HG03520 (cell line): Measurements from ENCODE around the gene MAP7D1.
"Not testable (repeated sequence)": the region's sequence is repeated elsewhere in the genome, so short reads cannot be mapped to it uniquely, and the experiment has no call there.

Source experiments
- ATAC-seq: cut with Tn5 transposase; IDR thresholded peaks from one replicate; pipeline ENCODE4 v1.9.1; 2021; ENCODE audit warnings: mild to moderate bottlenecking, moderate library complexity; ENCODE audit not compliant: unreplicated experiment

The MAP7D1 gene

GRCh38 chr1:36151134-36151844 is 4.7 kb upstream of the MAP7D1 start:
- ATAC-seq: no peak

GRCh38 chr1:36151845-36152203 is 4.1 kb upstream of the MAP7D1 start:
- no peak for ATAC-seq

- no peak for ATAC-seq
These were observed 2.5 kb upstream of the MAP7D1 start for GRCh38 chr1:36153476-36153875.

GRCh38 chr1:36154335-36154734 is 1.6 kb upstream of the MAP7D1 start:
- no peak for ATAC-seq

GRCh38 chr1:36154765-36155407 is 1.1 kb upstream of the MAP7D1 start:
- no peak for ATAC-seq

- no peak for ATAC-seq
These were observed 562 bp downstream of the MAP7D1 start for GRCh38 chr1:36156329-36157114.

- no peak for ATAC-seq
These were observed 1.3 kb downstream of the MAP7D1 start for GRCh38 chr1:36157115-36157903.

- ATAC-seq: no peak
These were observed 2.2 kb downstream of the MAP7D1 start for GRCh38 chr1:36157973-36158826.

- not testable (repeated sequence) for ATAC-seq
These were observed 2.9 kb downstream of the MAP7D1 start for GRCh38 chr1:36158827-36159252.

GRCh38 chr1:36159614-36160387 is 3.8 kb downstream of the MAP7D1 start:
- ATAC-seq: no peak

- ATAC-seq: no peak
These were observed 4.5 kb downstream of the MAP7D1 start for GRCh38 chr1:36160388-36160948.

- no peak for ATAC-seq
These were observed 5.1 kb downstream of the MAP7D1 start for GRCh38 chr1:36160949-36161485.

GRCh38 chr1:36161641-36162531 is 5.9 kb downstream of the MAP7D1 start:
- ATAC-seq: no peak

- ATAC-seq: no peak
These were observed 6.8 kb downstream of the MAP7D1 start for GRCh38 chr1:36162680-36163239.

- ATAC-seq: no peak
These were observed 7.5 kb downstream of the MAP7D1 start for GRCh38 chr1:36163426-36163825.

- ATAC-seq: no peak
These were observed 8.4 kb downstream of the MAP7D1 start for GRCh38 chr1:36164361-36164760.

GRCh38 chr1:36165145-36165544 is 9.2 kb downstream of the MAP7D1 start:
- no peak for ATAC-seq
